H1 (cell line): ENCODE results near the gene CDV3. TPM values are rescaled to one million over a fixed set of nuclear protein-coding genes. Genes with fewer than 3 reads are reported as not detected.

Experiments used
- CTCF ChIA-PET: fragments of 300-600 bp; sonication (Branson Sonifier 250); formaldehyde crosslinking; loops from one replicate; lab custom pipeline; 2021; ENCODE audit not compliant: partially characterized antibody; lab: Charles Lee
- POLR2A ChIA-PET: fragments of 300-600 bp; sonication (Branson Sonifier 250); formaldehyde crosslinking; loops from one replicate; lab custom pipeline; 2021; ENCODE audit warnings: inconsistent platforms; ENCODE audit not compliant: partially characterized antibody; lab: Charles Lee
- DNase-seq, 2 experiments: peaks; one replicate each; pipeline versions ENCODE4 v3.0.0 to v3.0.0-alpha.2; 2010 to 2022; ENCODE audit warnings: low spot score in 2 of 2, low read depth in 1 of 2, mixed read lengths in 1 of 2
- FAIRE-seq: peaks from 2 replicates; lab custom pipeline; 2011; peaks lifted over from hg19 to GRCh38; lab: Jason Lieb, UNC
- H2AFZ ChIP-seq: 2 replicates; pipeline ENCODE4 v1.8.1; 2012; ENCODE audit warnings: low read length, inconsistent platforms
- H2AK5ac ChIP-seq: 2 replicates; pipeline ENCODE4 v1.6.1; 2013; ENCODE audit warnings: low read depth, low read length
- H2BK120ac ChIP-seq: replicated peaks from 2 replicates; pipeline ENCODE3; 2013; ENCODE audit warnings: low read depth, low read length, inconsistent platforms
- H2BK12ac ChIP-seq: 2 replicates; pipeline ENCODE4 v1.6.1; 2013; ENCODE audit warnings: low read depth, low read length
- H2BK15ac ChIP-seq: 2 replicates; pipeline ENCODE4 v1.6.1; 2013; ENCODE audit warnings: low read length
- H2BK20ac ChIP-seq: 2 replicates; pipeline ENCODE4 v1.6.1; 2013; ENCODE audit warnings: low read length
- H2BK5ac ChIP-seq: 2 replicates; pipeline ENCODE4 v1.6.1; 2013; ENCODE audit warnings: low read depth, low read length
- H3K14ac ChIP-seq: 2 replicates; pipeline ENCODE4 v1.6.1; 2013; ENCODE audit warnings: inconsistent platforms; ENCODE audit not compliant: insufficient read length
- H3K18ac ChIP-seq: 2 replicates; pipeline ENCODE4 v1.6.1; 2013; ENCODE audit warnings: low read length; ENCODE audit errors: extremely low read depth
- H3K23ac ChIP-seq: 2 replicates; pipeline ENCODE4 v1.6.1; 2013; ENCODE audit warnings: inconsistent platforms; ENCODE audit not compliant: insufficient read length
- H3K23me2 ChIP-seq: 2 replicates; pipeline ENCODE4 v1.6.1; 2013; ENCODE audit warnings: low read depth, low read length
- H3K27ac ChIP-seq: 2 replicates; pipeline ENCODE4 v1.6.1; 2011; ENCODE audit warnings: low read depth, low read length, inconsistent platforms
- H3K27me3 ChIP-seq, 4 experiments: replicated peaks in 1 of 4; 1 replicate in 1 of 4; 2 replicates in 3 of 4; pipeline versions ENCODE4 v1.6.1 to v1.8.1; 2011 to 2013; ENCODE audit warnings: low read length in 3 of 4, mild to moderate bottlenecking in 3 of 4, inconsistent platforms in 2 of 4, mixed read lengths in 2 of 4, moderate library complexity in 1 of 4; ENCODE audit not compliant: control insufficient read depth in 3 of 4, insufficient read depth in 3 of 4; ENCODE audit errors: extremely low read depth in 1 of 4
- H3K36me3 ChIP-seq, 4 experiments: 2 replicates each; pipeline versions ENCODE4 v1.6.1 to v1.8.1; 2011 to 2013; ENCODE audit warnings: mild to moderate bottlenecking in 4 of 4, low read length in 3 of 4, moderate library complexity in 2 of 4, control low read depth in 1 of 4, inconsistent platforms in 1 of 4; ENCODE audit not compliant: insufficient read depth in 4 of 4, control insufficient read depth in 2 of 4
- H3K4ac ChIP-seq: replicated peaks from 2 replicates; pipeline ENCODE3; 2013; ENCODE audit warnings: low read length, low read depth, mixed read lengths, inconsistent platforms; ENCODE audit not compliant: insufficient read length
- H3K4me1 ChIP-seq, 4 experiments: replicated peaks in 1 of 4; 1 replicate in 1 of 4; 2 replicates in 3 of 4; pipeline versions ENCODE4 v1.6.1 to v1.8.1; 2011 to 2013; ENCODE audit warnings: low read length in 3 of 4, inconsistent platforms in 2 of 4, mixed read lengths in 1 of 4; ENCODE audit not compliant: insufficient read depth in 4 of 4, control insufficient read depth in 3 of 4
- H3K4me2 ChIP-seq, 2 experiments: 2 replicates each; pipeline versions ENCODE4 v1.6.1 to v1.8.1; 2011 to 2013; ENCODE audit warnings: low read depth in 2 of 2, low read length in 2 of 2, control low read depth in 1 of 2, inconsistent platforms in 1 of 2, mild to moderate bottlenecking in 1 of 2; ENCODE audit not compliant: insufficient read depth in 1 of 2
- H3K4me3 ChIP-seq, 4 experiments: fragments of 200-600, 300-600 bp in 1 of 4; sonication (generic), shearing (Covaris generic), sonication (Bioruptor Twin) in 1 of 4; 2 replicates each; pipeline versions ENCODE4 v1.5.1 to v1.8.1; 2011 to 2016; ENCODE audit warnings: low read length in 4 of 4, low read depth in 3 of 4, control low read depth in 2 of 4, inconsistent platforms in 2 of 4, mild to moderate bottlenecking in 2 of 4, mixed read lengths in 1 of 4, moderate library complexity in 1 of 4; ENCODE audit not compliant: insufficient read depth in 2 of 4; ENCODE audit errors: extremely low read depth in 1 of 4
- H3K56ac ChIP-seq: replicated peaks from 2 replicates; pipeline ENCODE3; 2013; ENCODE audit warnings: low read depth, mild to moderate bottlenecking, mixed read lengths, low read length, inconsistent platforms; ENCODE audit not compliant: insufficient read length
- H3K79me1 ChIP-seq: 2 replicates; pipeline ENCODE4 v1.6.1; 2013; ENCODE audit warnings: low read depth, low read length, control low read depth
- H3K79me2 ChIP-seq, 2 experiments: 2 replicates each; pipeline versions ENCODE4 v1.6.1 to v1.8.1; 2012 to 2013; ENCODE audit warnings: low read length in 2 of 2, mild to moderate bottlenecking in 2 of 2, inconsistent platforms in 1 of 2; ENCODE audit not compliant: insufficient read depth in 2 of 2, control insufficient read depth in 1 of 2
- H3K9ac ChIP-seq, 4 experiments: replicated peaks in 1 of 4; 1 replicate in 1 of 4; 2 replicates in 3 of 4; pipeline versions ENCODE4 v1.6.1 to v1.8.1; 2011 to 2013; ENCODE audit warnings: low read depth in 3 of 4, low read length in 3 of 4, control low read depth in 2 of 4, mild to moderate bottlenecking in 2 of 4, moderate library complexity in 2 of 4, inconsistent platforms in 1 of 4; ENCODE audit errors: extremely low read depth in 1 of 4
- H3K9me3 ChIP-seq, 2 experiments: 2 replicates each; pipeline versions ENCODE4 v1.6.1 to v1.8.1; 2012 to 2013; ENCODE audit warnings: mild to moderate bottlenecking in 2 of 2, moderate library complexity in 2 of 2, control low read depth in 1 of 2, inconsistent platforms in 1 of 2, low read depth in 1 of 2, low read length in 1 of 2, mixed read lengths in 1 of 2; ENCODE audit not compliant: insufficient read depth in 2 of 2
- H4K20me1 ChIP-seq, 2 experiments: replicated peaks in 1 of 2; 2 replicates each; pipeline versions ENCODE3 to v1.8.1; 2011 to 2013; ENCODE audit warnings: inconsistent platforms in 2 of 2, low read length in 2 of 2, mild to moderate bottlenecking in 1 of 2; ENCODE audit not compliant: insufficient read depth in 2 of 2, control insufficient read depth in 1 of 2
- H4K5ac ChIP-seq: 2 replicates; pipeline ENCODE4 v1.6.1; 2013; ENCODE audit warnings: low read length, low read depth, mixed read lengths, inconsistent platforms; ENCODE audit not compliant: insufficient read length
- H4K8ac ChIP-seq: 2 replicates; pipeline ENCODE4 v1.8.0; 2013; ENCODE audit warnings: mild to moderate bottlenecking, moderate library complexity, low read length, inconsistent platforms; ENCODE audit not compliant: insufficient read depth; ENCODE audit errors: extremely low read depth
- H4K91ac ChIP-seq: replicated peaks from 2 replicates; pipeline ENCODE3; 2013; ENCODE audit warnings: low read length, mixed read lengths, inconsistent platforms; ENCODE audit not compliant: insufficient read length
- ATF2 ChIP-seq: IDR thresholded peaks from 2 replicates; pipeline ENCODE4 v1.6.1; 2012; ENCODE audit warnings: low read length, inconsistent platforms
- EZH2 ChIP-seq: fragments of 200-600 bp; sonication (generic); IDR thresholded peaks from 2 replicates; pipeline ENCODE4 v1.7.1; 2012; ENCODE audit warnings: low read depth, mild to moderate bottlenecking, moderate library complexity, low read length, inconsistent platforms; ENCODE audit not compliant: severe bottlenecking
- GABPA ChIP-seq: IDR thresholded peaks from 2 replicates; pipeline ENCODE4 v1.6.1; 2011; ENCODE audit warnings: mild to moderate bottlenecking, low read length, moderate library complexity, borderline replicate concordance; ENCODE audit not compliant: insufficient read depth
- GTF2F1 ChIP-seq: IDR thresholded peaks from 2 replicates; pipeline ENCODE4 v1.6.1; 2012; ENCODE audit warnings: low read depth, low read length, improper control_type of control experiment, borderline replicate concordance
- HDAC2 ChIP-seq, 2 experiments: fragments of 300-600 bp in 1 of 2; sonication (generic) in 1 of 2; IDR thresholded peaks; 2 replicates each; pipeline ENCODE4 v1.6.1; 2011 to 2012; ENCODE audit warnings: low read depth in 2 of 2, low read length in 2 of 2, mild to moderate bottlenecking in 2 of 2, moderate library complexity in 2 of 2, borderline replicate concordance in 1 of 2, inconsistent platforms in 1 of 2
- JUND ChIP-seq: IDR thresholded peaks from 2 replicates; pipeline ENCODE4 v1.6.1; 2011; ENCODE audit warnings: mild to moderate bottlenecking, improper control_type of control experiment, low read length
- POLR2A ChIP-seq, 2 experiments: IDR thresholded peaks; 1 replicate in 1 of 2; 2 replicates in 1 of 2; pipeline ENCODE4 v1.6.1; 2011; ENCODE audit warnings: low read depth in 2 of 2, low read length in 2 of 2, mild to moderate bottlenecking in 2 of 2; ENCODE audit errors: control extremely low read depth in 1 of 2
- RFX5 ChIP-seq: IDR thresholded peaks from 2 replicates; pipeline ENCODE4 v1.6.1; 2011; ENCODE audit warnings: low read depth, low read length, improper control_type of control experiment, borderline replicate concordance
- RXRA ChIP-seq: IDR thresholded peaks from 2 replicates; pipeline ENCODE4 v1.6.1; 2011; ENCODE audit warnings: low read depth, mild to moderate bottlenecking, low read length, moderate library complexity; ENCODE audit not compliant: insufficient read depth
- SRF ChIP-seq: IDR thresholded peaks from 2 replicates; pipeline ENCODE4 v1.6.1; 2011; ENCODE audit warnings: mild to moderate bottlenecking, low read depth, low read length, moderate library complexity
- TCF12 ChIP-seq: IDR thresholded peaks from 2 replicates; pipeline ENCODE4 v1.6.1; 2011; ENCODE audit warnings: low read depth, mild to moderate bottlenecking, low read length
- YY1 ChIP-seq: IDR thresholded peaks from 2 replicates; pipeline ENCODE4 v1.6.1; 2011; ENCODE audit warnings: low read depth, mild to moderate bottlenecking, low read length
- WGBS, 2 experiments: shearing (Covaris generic) in 1 of 2; methylation state at CpG; one replicate each; pipeline versions ENCODE4 v1.1.6 to v1.1.7; 2013 to 2015; ENCODE audit warnings: low lambda C conversion rate in 2 of 2, mixed read lengths in 2 of 2, inconsistent platforms in 1 of 2, low coverage in 1 of 2, missing lambda C conversion rate in 1 of 2; ENCODE audit not compliant: insufficient replicate concordance in 2 of 2, insufficient coverage in 1 of 2, insufficient read length in 1 of 2; ENCODE audit errors: extremely low coverage in 1 of 2, missing lambda C conversion rate in 1 of 2; 5-methylcytosine and 5-hydroxymethylcytosine counted together
- polyA plus RNA-seq, 7 experiments: library from polyadenylated mRNA; depleted of rRNA in 3 of 7; stranded (reverse) in 5 of 7; unstranded in 2 of 7; fragments of >200 nt in 5 of 7; fragments of 200-250 nt in 2 of 7; gene quantifications; 1 replicate in 5 of 7; 2 replicates in 1 of 7; 4 replicates in 1 of 7; pipeline versions ENCODE4 v1.2.1 to v1.2.3, GENCODE V29; 2011 to 2013; ENCODE audit warnings: missing spikeins in 2 of 7, mixed read lengths in 2 of 7
- total RNA-seq: library from RNA; stranded (reverse); fragmentation: NEBNext Ultra II Directional; extraction: Animal tissue kit (Norgen Biotek cat#: 25700); gene quantifications from 2 replicates; pipeline ENCODE4 v1.2.1, GENCODE V29; 2021

Gene CDV3
- total and polyA plus RNA-seq, 2 of the 8 experiments (the other 6 are each of a cell fraction or from before 2014, with no cell fraction given), result 29.4 to 163 TPM

GRCh38 chr3:133527081-133527715, 46.3 kb upstream of the CDV3 start:
- Histone ChIP-seq H2AK5ac (no peak overlapping the region), H2BK20ac (no peak overlapping the region), H3K36me3 (no peaks in the 10 kb centered on the region), H3K79me1 (no peaks in the 10 kb centered on the region), H2AFZ (no peak overlapping the region; the same call in 1 of the 2 replicates), H3K14ac (no peak overlapping the region), H3K4ac (no peak overlapping the region), H2BK120ac (no peak overlapping the region), H3K9ac (no peak overlapping the region), H2BK12ac (no peak overlapping the region), H3K56ac (no peak overlapping the region), H3K4me1 (no peaks in the 10 kb centered on the region; a peak in 1 of 7 replicates), H3K9me3 (0 out of 4 replicates have a peak, but pooled peaks cover 0 to 3% of the 10 kb centered on the region in 2 experiments), H3K23me2 (no peaks in the 10 kb centered on the region; the same call in 1 of the 2 replicates), H3K4me3 (no peak overlapping the region), H2BK5ac (no peak overlapping the region), H4K8ac (no peak overlapping the region), H4K91ac (no peak overlapping the region), H4K5ac (no peak overlapping the region), H2BK15ac (no peak overlapping the region), H4K20me1 (no peaks in the 10 kb centered on the region), H3K79me2 (no peaks in the 10 kb centered on the region), H3K27ac (no peak overlapping the region), H3K18ac (no peak overlapping the region), H3K27me3 (no peaks in the 10 kb centered on the region), H3K23ac (no peak overlapping the region), H3K4me2 (no peak overlapping the region)
- DNase-seq (no peak), FAIRE-seq (no peak)
- POLR2A ChIA-PET, result no interaction called here
- CTCF ChIA-PET, result interaction anchor here (1.4 to 2.0 kb wide), 2 partner anchors 38 to 51 kb away, joined by 5 read pairs; no protein-coding TSS in a partner anchor
- 86% methylated on average over 6 of the region's 6 CpGs; no CpG with 5 or more reads in 1 of the 2 experiments for WGBS, 2 experiments
- TF ChIP-seq JUND, result no peak
- no peak for TF ChIP-seq EZH2
- TF ChIP-seq GTF2F1, result no peak
- TF ChIP-seq SRF, result no peak
- TF ChIP-seq HDAC2 (IDR thresholded peaks at IDR 0.05; ENCODE audit: borderline replicate concordance in 1 of 2, low read depth in 2 of 2, low read length in 2 of 2), result no peak
- TF ChIP-seq ATF2, result no peak
- TF ChIP-seq YY1, result no peak
- no peak for TF ChIP-seq POLR2A (IDR thresholded peaks at IDR 0.05; ENCODE audit: control extremely low read depth in 1 of 2, low read depth in 2 of 2, low read length in 2 of 2)
- TF ChIP-seq GABPA, result no peak
- no peak for TF ChIP-seq RXRA
- TF ChIP-seq TCF12, result no peak
- TF ChIP-seq RFX5, result no peak
